NCI-H446 (cell line): ENCODE results near the gene RAB11FIP4.
A peak's percentile ranks its signal among the peaks of the same experiment; 100 is the strongest.

Source experiments
- DNase-seq, 2 experiments: peaks; one replicate each; lab custom pipeline; 2025; lab: John Stamatoyannopoulos, UW

The RAB11FIP4 gene

DNA sequence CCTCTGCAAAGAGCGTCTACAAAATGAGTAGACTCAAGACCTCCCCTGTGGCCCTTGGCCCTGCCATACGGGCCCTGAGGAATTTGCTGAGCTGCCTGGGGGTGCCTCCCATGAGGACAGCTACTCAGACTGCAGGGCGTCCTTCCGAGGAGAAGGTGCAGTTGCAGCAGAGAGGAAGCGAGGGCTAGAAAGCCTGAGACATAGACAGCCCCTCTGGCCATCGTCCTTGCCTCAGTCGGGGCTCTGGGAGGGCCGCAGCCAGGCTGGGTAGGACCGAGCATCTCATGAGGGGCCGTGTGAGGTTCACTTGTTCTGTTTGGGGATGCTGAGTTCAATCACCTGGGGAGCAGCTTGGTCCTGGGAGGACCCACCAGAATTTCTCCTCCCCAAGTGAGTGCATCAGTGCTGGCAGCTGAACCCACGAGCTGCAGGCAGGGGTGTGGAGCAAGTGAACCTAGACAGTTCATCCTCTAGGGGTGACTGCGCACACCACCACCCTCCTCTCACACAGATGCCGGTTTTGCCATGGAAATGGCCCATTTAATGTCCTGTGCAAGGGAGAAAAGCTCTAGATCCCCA, 20.3 kb downstream of the RAB11FIP4 start:
- no peak for DNase-seq

DNA sequence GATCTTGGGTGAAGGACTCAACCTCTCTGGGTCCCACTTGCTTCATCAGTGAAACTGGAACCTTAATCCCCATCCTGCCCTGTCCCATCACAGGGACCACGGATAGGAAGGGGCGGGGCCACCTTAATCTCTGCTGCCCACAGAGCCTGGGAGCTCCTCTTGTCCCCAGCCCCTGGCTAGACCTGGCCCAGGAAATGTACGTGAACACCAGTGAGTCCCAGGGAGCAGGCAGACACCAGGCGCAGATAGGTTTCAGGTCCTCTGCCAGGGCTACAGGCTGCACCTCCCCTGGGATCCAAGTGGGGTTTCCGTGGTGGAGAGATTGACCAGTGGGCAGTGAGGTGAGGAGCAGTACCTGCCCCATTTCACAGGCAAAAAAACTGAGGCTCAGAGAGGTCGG, 21.0 kb downstream of the RAB11FIP4 start:
- DNase-seq: no peak

DNA sequence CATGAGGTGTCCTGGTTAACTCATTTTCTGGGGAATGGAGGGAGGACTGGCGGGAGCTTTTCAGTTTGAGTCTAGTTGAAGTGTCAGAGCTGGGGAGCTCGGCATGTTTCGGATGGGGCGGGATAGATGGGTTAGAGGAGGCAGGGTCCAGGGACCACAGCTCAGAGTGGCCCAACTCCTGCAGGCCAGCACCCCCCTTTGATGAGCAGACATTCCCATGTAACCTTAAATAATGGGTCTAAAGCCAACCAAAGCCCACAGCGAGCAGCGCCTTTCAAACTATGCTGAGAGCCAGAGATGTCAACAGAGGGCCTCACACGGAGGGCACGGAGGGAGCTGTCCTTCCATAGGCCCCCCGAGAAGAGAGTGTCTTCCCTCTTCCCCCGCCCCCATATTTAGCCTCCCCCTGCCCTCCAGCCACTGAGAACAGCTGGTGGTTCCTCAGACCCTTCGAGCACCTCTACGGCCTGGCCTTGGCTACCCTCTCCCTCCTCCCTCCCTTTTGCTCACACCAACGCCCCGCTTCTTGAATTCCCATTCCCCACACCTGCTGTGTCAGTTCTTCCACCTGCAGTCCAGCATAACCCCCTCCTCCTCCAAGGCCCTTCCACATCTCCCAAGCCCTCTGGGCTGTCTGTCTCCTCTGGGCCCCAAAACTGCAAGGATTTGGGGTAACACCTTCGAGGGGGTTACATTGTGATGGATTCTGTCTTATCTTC, 21.8 kb downstream of the RAB11FIP4 start:
- DNase-seq: no peak

DNA sequence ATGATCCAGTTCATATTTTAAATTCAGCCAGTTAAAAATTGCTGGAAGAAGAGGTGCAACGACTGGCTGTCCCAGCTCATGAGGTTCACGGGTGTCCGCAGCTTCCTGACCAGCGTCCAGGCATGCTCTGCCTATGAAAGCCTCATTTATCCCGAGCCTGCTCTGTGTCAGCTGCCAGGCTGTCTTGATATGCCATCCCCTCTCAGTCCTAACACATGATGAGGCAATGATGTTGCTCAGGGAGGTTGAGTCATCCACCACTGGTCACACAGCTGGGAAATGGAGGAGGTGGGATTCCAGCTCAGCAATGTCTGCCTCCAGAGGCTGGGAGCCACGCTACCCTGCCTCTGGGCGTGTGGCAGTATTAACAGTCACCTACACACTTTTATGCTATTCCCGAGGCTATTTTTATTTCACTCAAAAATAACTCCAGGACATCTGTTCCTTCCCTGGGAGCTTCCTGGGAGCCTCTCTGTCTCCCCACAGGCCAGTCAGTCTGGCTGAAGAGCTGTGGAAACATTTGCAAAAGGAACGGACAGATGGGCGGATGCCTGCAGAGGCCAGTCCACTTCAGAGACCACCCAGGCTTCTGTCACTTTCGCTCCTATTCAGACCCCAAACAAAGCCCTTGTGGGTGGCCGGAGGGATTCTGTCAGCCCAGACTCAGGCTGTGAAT, 22.5 kb downstream of the RAB11FIP4 start:
- DNase-seq: no peak

DNA sequence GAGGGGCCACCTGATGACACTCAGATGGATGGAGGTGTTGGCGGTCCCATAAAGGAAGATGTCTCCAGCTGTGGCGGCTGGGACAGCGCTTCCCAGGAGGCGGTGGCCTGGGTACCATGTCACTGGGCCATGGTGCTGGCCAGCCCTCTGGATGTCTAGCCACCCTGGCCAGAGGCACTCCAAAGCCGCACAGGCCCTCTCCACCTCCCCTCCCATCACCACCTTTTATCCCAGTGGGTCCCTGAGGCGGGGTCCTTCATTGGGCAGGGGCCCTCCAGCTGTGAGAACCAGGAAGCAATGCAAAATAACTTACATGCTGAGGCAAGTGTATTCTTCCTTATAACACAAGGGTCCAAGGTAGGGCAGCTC, 23.1 kb downstream of the RAB11FIP4 start:
- DNase-seq: no peak

DNA sequence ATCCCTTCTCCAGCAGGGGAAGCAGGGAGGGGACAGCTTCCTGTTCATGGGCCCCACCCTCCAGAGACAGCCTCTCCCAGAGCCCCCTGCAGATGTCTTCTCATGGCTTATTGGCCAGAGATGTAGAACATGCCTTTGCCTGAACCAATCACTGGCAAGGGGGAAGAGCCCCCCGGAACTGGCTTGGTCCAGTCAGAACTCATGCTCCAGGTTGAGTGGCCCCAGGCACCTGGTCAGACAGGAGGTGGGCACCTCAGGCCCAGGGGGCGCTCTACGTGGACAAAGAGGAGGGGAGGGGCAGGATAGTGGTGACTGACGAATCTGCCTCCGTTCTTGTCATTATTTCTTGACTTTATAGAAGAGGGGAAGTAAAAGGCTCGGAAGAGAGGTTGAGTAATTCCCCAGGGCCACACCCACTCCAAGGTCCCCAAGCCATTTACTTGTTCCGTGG, 23.6 kb downstream of the RAB11FIP4 start:
- no peak for DNase-seq

DNA sequence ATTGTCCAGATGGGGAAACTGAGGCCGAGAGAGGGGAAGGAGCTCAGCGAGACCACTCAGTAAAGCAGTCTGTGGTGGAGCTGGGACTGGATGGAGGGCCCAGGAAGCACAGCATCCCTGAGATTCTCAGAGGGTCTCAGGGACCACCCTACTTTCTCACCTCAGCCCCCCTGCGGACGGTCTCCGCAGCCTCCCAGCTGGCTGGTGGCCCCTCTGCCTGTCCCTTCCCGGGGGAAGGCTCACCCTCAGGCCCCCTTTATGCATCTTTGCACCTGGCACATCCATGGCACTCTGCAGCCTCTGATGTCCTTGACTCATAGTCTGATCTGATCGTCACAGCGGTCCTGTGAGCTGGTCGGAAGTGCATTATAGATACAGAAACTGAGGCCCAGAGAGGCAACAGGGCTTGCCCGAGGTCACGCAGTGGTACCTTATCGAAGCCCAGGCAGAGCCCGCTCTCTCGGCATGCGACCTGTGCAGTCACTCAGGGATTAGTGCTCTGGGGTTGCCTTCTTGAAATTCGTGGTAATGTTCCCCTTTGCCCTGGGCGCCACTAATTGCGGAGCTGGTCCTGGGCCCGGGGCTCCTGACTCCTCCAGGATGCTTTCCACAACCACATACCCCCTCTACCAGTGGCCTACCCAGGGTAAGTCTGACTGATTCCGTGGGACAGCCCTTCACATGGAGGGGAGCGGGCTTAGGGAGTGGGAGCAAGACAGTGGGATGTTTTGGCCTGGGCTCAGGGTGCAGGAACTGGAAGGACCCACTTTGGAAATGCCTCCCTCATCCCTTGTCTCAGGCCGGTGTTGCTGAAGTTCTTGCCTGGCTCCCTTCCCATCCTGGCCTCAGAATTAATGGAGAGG, 24.4 kb downstream of the RAB11FIP4 start:
- DNase-seq: no peak

DNA sequence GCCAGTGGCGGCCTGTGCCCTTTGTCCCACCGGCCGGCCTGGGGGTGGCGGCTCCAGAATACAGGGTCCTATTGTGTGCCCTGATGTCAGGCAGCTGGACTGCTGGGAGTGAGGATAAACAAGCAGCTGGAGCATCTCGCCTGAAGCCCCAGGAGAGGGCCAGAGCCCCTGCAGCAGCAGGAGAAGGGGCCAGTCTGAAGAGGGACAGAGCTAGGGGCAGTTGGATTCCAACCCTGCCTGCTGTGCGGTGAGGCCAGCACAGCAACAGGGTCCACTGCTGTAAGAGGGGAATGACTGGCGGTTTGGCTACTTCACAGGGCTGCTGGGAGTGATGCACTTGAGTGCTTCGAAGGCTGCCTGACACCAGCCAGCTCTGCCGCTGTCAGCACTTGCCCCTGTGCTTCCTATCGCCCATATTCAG, 25.0 kb downstream of the RAB11FIP4 start:
- DNase-seq: no peak

DNA sequence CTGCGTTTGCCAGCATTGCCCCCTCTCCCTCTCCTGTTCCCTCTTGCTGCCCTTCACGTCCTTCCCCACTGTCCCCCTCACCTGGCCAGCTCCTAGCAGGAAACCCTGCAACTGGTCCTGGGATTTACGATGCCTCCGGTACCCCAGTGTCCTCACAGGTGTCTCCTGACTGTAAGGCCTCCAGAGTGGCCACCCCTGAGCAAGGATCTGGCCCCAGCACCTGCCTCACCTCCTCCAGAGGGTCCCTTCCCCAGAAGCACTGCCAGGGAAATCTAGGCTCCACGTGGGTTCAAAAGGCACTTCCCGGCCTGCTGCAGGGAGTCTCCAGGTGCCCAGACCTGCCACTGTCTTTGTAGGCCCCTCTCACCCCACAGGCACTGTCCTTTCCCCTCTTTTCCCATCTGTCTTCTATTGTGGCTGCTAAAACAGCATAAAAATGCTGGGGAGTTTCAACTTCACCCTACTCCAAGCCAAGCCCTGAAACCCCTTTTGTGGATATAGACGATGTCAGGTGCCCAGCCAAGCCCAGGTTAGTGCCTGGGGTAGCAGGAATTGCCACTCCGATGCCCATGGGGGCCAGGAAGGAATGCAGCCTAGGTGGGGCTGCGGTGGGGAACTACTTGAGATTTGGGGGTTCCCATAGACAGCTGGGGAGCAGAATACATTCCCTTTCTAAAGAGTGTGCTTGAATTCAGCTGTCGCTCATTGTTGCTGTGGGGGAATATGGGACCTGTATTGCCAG, 25.7 kb downstream of the RAB11FIP4 start:
- DNase-seq: no peak

DNA sequence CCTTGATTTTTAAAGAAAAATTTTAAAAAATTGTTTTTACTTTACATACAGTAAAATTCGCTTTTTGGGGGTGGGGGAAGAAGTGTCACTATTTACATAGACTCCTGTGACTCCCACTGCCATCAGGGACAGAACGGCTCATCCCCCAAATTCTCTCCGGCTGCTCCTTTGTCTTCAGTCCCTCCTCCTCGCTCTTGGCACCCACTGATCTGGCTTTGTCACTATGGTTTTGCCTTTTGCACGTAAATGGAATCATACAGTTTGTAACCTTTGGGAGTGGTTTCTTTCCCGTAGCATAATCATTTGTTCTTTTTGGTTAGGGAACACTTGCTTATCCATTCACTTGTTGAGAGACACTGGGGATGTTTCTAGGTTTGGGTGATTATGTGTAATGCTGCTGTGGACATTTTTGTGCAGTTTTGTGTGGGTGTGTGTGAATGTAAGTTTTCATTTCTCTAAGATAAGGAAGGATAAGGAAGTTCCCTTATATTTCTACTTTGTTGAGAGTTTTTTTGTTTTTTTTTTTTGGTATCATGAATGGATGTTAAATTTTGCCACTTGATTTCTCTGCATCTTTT, 27.4 kb downstream of the RAB11FIP4 start:
- no peak for DNase-seq

DNA sequence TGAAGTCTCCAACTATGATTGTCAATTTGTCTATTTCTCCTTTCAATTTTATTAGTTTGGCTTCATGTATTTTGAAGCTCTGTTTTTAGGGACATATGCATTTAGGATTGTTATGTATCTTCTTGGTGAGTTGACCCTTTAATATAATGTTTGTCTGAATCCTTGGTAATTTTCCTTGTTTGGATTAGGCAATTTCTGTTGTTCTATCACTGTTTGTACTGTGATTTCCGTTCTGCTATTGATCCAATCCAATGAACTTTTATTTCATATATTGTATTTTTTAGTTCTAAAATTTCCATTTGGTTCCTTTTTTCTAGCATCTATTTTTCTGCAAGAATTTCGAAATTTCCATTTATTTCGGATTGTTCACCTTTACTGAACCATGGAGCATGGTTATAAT, 31.0 kb downstream of the RAB11FIP4 start:
- DNase-seq: no peak

DNA sequence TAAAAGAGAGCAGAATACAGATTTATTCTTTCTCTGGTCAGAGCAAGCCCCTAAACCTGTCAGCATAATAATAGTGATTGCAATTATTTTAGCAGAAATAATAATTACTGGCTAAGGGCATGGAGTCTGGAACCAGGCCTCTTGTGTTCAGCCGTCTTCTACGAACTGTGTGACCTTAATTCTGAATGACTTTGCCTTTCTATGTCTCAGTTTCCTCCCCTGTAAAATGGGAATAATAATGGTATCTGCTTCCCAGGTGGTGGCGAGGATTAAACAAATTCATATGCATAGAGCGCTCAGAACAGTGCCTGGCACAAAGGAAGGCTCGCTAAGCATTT, 33.4 kb downstream of the RAB11FIP4 start:
- no peak for DNase-seq

DNA sequence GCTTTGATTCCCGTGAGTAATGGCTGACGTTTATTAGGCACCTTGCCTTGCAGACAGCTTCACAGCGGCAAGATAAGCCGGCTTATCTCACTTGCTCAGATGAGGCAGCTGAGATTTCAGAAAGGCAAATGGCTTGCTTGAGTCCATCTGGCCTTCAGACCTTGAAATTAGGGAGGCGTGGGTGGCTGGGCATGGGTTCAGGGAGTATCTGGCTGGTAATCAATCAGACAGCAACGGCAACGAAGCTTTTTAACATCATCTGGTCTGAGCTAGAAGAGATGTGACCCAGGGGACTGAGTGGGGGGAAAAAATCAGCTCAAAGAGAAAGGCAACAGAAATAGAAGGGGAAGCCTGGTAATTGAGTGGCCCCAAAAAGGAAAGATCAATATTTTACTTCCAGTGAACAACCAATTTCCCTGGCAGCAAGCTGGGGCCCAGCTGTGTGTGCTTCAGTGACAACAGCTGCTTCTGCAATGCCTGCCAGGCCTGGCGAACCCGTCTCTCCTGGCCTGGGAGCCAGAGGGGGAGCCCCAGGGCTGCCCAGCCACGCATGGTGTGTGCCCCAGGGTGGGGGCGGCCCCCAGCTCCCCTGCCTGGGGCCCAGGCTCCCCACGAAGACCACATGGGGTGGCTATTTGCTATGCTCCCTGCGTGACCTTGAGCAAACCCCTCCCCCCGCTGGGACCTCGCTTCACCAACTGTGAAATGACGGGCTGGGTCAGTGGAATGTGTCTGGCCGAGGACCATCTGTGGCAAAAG, 34.0 kb downstream of the RAB11FIP4 start:
- DNase-seq: peak; percentile 8 to 40

DNA sequence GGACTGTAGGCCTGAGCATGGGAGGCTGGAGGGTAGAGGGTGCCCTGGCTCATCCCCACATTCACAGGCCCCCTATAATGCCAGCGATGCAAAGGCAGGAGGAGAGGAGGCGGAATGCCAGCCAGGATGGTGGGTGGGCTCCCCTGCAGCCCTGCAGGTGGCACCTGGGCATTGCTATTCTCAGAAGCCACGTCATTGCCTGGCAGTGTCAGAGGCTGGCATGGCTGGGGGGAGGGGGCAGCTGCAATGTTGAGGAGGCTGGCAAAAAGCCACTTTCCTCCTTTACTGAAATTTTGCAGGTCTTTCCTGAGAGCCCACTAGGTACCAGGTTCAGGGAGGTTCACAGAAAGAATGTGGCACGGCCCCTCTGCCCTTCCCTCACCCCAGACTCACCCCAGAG, 36.2 kb downstream of the RAB11FIP4 start:
- DNase-seq: no peak

DNA sequence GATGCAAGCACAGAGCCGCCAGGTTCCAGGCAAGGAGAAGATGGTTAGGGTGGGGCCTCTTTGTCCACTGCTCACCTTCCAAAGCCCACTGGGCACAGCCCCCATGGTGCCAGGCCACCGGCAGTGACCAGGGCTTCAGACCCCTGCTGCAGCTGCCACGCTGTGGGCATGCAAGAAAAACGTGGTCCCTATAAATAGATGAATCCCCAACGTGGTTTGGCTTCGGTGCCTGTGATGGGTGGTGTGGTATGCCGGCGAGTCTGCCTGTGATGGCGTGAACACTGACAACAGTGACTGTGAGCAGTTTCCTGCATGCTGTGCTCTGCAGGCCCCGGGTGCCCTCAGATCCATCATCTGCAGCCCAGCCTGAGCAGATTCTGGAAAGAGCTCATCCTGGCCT, 36.6 kb downstream of the RAB11FIP4 start:
- DNase-seq: no peak

DNA sequence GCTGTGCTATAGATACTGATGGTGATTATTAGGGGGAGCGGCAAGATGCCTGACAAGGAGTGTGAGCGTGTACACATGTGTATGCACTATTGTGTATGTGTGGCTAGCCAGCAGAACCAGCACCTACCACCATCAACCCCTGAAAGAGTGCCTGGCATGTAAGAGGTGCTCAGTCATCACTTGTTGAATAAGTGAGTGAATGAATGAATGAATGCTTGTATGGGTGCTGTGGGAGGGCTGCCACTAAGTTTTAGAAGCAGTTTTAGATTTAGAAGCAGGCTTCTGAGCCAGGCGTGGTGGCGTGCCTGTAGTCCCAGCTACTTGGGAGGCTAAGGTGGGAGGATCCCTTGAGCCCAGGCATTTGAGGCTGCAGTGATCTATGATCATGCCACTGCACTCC, 37.0 kb downstream of the RAB11FIP4 start:
- DNase-seq: no peak

DNA sequence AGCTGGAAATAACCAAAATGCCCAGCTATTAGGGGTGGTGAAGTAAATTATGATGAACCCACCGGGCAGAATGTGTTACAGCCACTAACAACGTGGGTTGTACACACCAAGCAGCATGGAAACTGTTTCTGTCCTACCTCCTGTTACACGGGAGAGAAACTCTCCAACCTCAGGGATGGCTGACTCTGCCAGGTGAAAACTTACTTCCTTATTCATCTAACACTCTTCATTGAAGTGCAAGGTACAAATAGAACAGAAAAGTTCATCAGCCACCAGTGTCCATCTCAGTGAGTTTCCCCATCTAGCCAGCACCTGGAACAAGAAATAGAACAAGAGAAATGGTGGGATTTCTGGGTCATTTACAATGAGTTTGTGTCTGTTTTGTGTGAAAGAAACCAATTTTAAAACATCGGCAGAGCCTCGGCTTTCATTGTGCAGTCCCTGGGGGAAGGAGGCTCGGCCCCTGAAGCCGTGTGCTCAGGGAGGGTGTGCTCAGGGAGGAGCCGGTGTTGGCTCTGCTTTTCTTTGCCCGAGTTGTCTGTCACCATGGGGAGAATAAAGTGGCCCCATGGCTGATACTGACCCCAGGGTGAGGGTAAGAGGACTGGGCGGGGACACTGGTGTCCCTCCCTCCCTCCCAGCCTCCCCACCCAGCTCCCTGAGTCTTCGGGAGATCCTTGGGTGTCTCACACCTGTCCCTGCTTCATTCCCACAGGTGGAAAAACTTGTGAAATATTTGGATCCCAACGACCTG, 39.8 kb downstream of the RAB11FIP4 start:
- DNase-seq: no peak

DNA sequence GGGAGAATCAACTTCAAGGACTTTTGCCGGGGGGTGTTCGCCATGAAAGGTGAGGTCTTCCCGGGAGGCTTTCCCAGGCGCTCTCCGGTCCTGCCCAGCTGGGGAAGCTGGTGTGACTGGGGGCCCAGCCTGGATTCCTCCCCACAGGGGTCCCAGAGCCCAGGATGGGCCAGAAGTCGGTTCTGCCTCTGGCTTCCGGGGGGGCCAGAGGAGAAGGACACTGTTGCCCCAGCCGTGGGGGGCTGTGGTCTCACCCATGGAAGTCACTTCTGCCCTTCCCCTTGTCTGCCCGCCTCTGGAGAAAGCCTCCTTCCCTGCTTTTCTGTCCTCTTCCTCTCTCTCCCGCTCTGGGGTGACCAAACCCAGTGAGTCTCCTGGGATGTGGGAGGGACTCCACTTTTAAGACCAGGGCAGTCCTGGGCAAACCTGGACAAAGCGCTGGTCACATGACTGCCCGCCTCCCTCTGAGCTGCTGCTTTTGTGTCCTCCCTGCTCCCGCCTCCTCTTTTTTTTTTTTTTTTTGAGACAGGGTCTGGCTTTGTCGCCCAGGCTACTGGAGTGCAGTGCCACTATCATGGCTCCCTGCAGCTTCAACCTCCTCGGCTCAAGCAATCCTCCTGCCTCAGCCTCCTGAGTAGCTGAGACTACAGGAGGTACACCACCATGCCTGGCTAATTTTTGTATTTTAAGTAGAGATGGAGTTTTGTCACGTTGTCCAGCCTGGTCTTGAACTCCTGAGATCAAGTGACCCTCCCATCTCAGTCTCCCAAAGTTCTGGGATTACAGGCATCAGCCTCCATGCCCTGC, 40.6 kb downstream of the RAB11FIP4 start:
- no peak for DNase-seq
